Left lung (tissue), 10 donors: ENCODE results near the gene SYTL3. TPM values are rescaled to one million over a fixed set of nuclear protein-coding genes. Genes with fewer than 3 reads are reported as not detected.

ENCODE experiments used
- ATAC-seq: fragments of 200-7000 bp; cut with Tn5 transposase; one replicate; pipeline ENCODE4 v1.9.1; 2020; ENCODE audit warnings: moderate library complexity
- DNase-seq, 4 donors: peaks; one replicate each; pipeline ENCODE4 v3.0.0-alpha.2; 2013 to 2020
- H3K27ac ChIP-seq, 2 donors: fragments of 200-600 bp; sonication (generic) in 1 of 2; one replicate each; pipeline versions ENCODE4 v1.5.0 to v1.8.0; 2020 to 2021
- H3K27me3 ChIP-seq, 2 donors: fragments of 200-600 bp; sonication (generic) in 1 of 2; one replicate each; pipeline versions ENCODE4 v1.5.0 to v1.8.0; 2020 to 2021
- H3K36me3 ChIP-seq, 2 donors: fragments of 200-600 bp; sonication (generic) in 1 of 2; one replicate each; pipeline versions ENCODE4 v1.5.0 to v1.8.0; 2020 to 2021
- H3K4me1 ChIP-seq, 2 donors: fragments of 200-600 bp; one replicate each; pipeline ENCODE4 v1.8.0; 2021
- H3K4me3 ChIP-seq, 2 donors: fragments of 200-600 bp; sonication (generic) in 1 of 2; one replicate each; pipeline versions ENCODE4 v1.5.0 to v1.8.0; 2020 to 2021; ENCODE audit warnings: mild to moderate bottlenecking in 1 of 2
- H3K9me3 ChIP-seq, 2 donors: fragments of 200-600 bp; sonication (generic) in 1 of 2; one replicate each; pipeline versions ENCODE4 v1.5.0 to v1.8.0; 2020 to 2021
- intact Hi-C, 2 donors: fragments of 100-400 bp; cut with DNase I; formaldehyde crosslinking; loops; one replicate each; pipeline versions ENCODE4 v1.11.2 to v1.14.2; 2022
- polyA plus RNA-seq, 6 donors: library from polyadenylated mRNA; unstranded; fragments of 120-200 nt; gene quantifications; one replicate each; pipeline ENCODE4 v1.2.1, GENCODE V29; 2013; ENCODE audit not compliant: insufficient read length in 6 of 6
- total RNA-seq, 2 donors: library from RNA; stranded (reverse); fragmentation: NEBNext Ultra II Directional; extraction: Animal tissue kit (Norgen Biotek cat#: 25700); gene quantifications; one replicate each; pipeline ENCODE4 v1.2.1, GENCODE V29; 2021
- TF ChIP-seq, protein P1 (sequence below), 2 donors: fragments of 200-600 bp; sonication (generic) in 1 of 2; IDR thresholded peaks; one replicate each; pipeline versions ENCODE4 v1.5.0 to v1.8.0; 2021; ENCODE audit warnings: antibody characterized with exemption in 2 of 2
- donor health status: DM: no; HTN: yes; CAD: no.
- donor health status: DM: no; HTN: no; CAD: no.

SYTL3 gene
- total and polyA plus RNA-seq, 8 donors, result 6.5 to 10.3 (median 8.3) TPM

DNA sequence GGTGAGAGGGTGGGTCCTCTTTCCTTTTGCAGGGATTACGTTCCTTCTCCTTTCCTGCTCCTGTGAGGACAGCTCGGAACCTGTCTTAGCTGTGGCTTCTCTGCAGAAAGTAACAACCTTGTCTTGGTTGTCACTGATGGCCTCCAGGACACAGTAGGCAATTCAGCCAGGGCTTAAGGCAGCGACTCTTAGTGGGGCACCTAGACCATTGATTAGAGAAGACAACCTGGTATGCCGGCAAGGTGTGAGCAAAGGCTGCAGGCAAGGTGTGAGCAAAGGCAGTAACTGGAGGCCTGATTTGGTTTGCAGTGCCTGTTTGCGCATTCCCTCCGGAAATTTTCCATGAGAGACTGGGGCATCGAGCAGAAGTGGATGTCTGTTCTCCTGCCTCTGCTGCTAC, 42.9 kb upstream of the SYTL3 start:
- H3K36me3 ChIP-seq, result peaks cover 0 to 76% of the 10 kb centered on the region in 2 donors
- no peak for ATAC-seq
- no peak overlapping the region for H3K4me3 ChIP-seq
- peaks cover 0 to 3% of the 10 kb centered on the region in 2 donors for H3K4me1 ChIP-seq
- no peak for DNase-seq
- no peak overlapping the region for H3K27ac ChIP-seq
- H3K9me3 ChIP-seq, result no peaks in the 10 kb centered on the region
- intact Hi-C loops, result loop anchor here in 1 of 2 donors (10.0 kb wide), 1 partner anchor 382 kb away; no protein-coding TSS in a partner anchor
- H3K27me3 ChIP-seq, result no peaks in the 10 kb centered on the region
- TF ChIP-seq, protein P1, sequence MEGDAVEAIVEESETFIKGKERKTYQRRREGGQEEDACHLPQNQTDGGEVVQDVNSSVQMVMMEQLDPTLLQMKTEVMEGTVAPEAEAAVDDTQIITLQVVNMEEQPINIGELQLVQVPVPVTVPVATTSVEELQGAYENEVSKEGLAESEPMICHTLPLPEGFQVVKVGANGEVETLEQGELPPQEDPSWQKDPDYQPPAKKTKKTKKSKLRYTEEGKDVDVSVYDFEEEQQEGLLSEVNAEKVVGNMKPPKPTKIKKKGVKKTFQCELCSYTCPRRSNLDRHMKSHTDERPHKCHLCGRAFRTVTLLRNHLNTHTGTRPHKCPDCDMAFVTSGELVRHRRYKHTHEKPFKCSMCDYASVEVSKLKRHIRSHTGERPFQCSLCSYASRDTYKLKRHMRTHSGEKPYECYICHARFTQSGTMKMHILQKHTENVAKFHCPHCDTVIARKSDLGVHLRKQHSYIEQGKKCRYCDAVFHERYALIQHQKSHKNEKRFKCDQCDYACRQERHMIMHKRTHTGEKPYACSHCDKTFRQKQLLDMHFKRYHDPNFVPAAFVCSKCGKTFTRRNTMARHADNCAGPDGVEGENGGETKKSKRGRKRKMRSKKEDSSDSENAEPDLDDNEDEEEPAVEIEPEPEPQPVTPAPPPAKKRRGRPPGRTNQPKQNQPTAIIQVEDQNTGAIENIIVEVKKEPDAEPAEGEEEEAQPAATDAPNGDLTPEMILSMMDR (IDR thresholded peaks at IDR 0.05), result no peak

DNA sequence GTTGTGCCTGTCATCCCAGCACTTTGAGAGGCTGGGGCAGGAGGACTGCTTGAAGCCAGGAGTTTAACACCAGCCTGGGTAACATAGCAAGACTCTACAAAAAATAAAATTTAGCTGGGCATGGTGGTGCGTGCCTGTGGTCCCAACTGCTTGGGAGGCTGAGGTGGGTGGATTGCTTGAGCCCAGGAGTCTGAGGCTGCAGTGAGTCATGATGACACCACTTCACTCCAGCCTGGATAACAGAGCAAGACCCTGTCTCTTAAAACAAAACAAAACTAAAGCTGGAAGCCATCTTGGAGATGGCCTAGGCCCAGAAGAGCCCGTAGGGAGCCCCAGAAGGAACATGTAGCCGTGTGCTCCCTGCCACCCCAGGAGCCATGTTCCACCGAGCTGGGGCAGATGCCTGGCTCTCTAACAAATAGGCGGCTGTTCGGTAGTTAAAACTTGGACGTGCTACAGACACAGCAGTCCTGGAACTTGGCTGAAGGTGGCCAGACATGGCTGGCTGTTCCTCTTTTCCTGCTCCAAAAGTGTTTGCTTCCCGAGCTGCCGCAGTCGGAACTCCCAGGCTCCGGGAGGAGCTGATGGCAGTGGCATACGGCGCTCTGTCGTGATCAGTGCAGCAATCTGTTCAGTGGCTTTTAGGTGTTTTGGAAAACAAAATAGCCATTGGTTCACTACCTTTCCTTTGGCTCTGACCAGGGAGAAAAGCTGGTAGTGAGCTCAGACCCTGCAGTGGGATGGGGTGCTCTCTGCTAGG, 42.3 kb upstream of the SYTL3 start:
- Histone ChIP-seq H3K27me3 (no peaks in the 10 kb centered on the region), H3K4me1 (peaks cover 0 to 3% of the 10 kb centered on the region in 2 donors), H3K4me3 (no peak overlapping the region), H3K9me3 (no peaks in the 10 kb centered on the region), H3K36me3 (peaks cover 0 to 78% of the 10 kb centered on the region in 2 donors), H3K27ac (no peak overlapping the region)
- DNase-seq (no peak), ATAC-seq (no peak)
- TF ChIP-seq, protein P1 (IDR thresholded peaks at IDR 0.05), result no peak
- intact Hi-C loops, result loop anchor here in 1 of 2 donors (10.0 kb wide), 1 partner anchor 383 kb away; no protein-coding TSS in a partner anchor

DNA sequence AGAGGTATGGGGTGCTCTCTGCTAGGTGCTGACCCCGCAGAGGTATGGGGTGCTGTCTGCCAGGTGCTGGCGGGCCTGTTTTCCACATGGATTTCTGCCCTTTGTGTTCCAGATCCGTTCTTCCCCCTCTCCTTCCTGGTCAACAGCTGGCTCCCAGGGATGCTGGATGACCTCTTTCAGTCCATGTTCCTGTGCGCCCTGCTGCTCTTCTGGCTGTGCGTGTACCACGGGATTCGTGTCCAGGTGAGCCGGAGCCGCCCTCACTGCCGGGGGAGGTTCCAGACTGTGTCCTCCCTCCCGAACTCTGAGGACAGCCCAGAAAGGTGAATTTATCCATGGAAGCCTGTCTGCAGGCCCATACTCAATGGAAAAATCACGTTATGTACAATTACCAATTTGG, 41.6 kb upstream of the SYTL3 start:
- TF ChIP-seq, protein P1 (IDR thresholded peaks at IDR 0.05), result no peak
- intact Hi-C loops, result loop anchor here in 1 of 2 donors (10.0 kb wide), 1 partner anchor 383 kb away; no protein-coding TSS in a partner anchor
- Histone ChIP-seq H3K4me1 (peaks cover 0 to 3% of the 10 kb centered on the region in 2 donors), H3K27me3 (no peaks in the 10 kb centered on the region), H3K27ac (no peak overlapping the region), H3K4me3 (no peak overlapping the region), H3K36me3 (peaks cover 0 to 84% of the 10 kb centered on the region in 2 donors), H3K9me3 (no peaks in the 10 kb centered on the region)
- DNase-seq (no peak), ATAC-seq (no peak)

DNA sequence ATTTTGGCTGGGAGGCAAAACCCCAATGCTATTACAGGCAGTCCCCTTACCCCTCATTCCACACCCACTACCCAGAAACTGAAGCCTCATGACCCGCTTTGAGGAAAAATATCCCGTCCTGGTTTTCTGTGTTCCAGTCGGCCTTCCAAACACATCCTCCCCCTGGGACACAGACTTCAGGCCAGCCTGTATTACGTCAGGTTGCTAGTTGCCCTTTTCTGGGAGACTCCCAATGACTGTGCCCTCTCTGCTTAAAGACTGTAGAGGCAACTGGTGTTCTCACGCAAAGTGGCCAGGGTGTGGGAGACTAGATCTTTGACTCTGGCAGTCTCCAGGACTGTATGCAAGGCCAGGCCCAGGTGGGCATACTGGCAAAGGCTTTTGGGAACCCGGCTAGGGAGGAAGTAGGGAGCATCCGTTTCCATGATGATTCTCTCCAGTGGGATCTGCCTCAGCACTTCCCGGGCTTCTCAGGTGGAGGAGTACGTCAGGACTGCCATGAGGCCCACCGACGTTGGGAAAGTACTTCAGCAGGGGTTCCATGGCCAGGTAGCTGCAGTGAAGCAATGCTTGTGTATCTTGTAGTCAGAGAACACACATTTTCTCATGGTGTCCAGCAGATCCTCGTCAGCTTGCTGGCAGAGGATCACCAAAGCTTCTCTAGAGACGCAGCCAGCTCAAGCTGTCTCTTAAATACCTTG, 40.2 kb upstream of the SYTL3 start:
- no peak for ATAC-seq
- no peak for DNase-seq
- H3K4me1 ChIP-seq, result peaks cover 0 to 3% of the 10 kb centered on the region in 2 donors
- intact Hi-C loops, result loop anchor here in 1 of 2 donors (10.0 kb wide), 1 partner anchor 385 kb away; no protein-coding TSS in a partner anchor
- H3K36me3 ChIP-seq, result peaks cover 0 to 86% of the 10 kb centered on the region in 2 donors
- no peaks in the 10 kb centered on the region for H3K27me3 ChIP-seq
- TF ChIP-seq, protein P1 (IDR thresholded peaks at IDR 0.05), result no peak
- no peak overlapping the region for H3K4me3 ChIP-seq
- H3K27ac ChIP-seq, result no peak overlapping the region
- no peaks in the 10 kb centered on the region for H3K9me3 ChIP-seq
